HEK293 (cell line): Measurements from ENCODE around the gene ZNF730.

Experiments
- ATF2 ChIP-seq: fragments of 450-650 bp; formaldehyde crosslinking; IDR thresholded peaks from 2 replicates; pipeline ENCODE4 v1.5.1; 2016; ENCODE audit warnings: missing biosample characterization, missing genetic modification characterization, low read depth
- CTCF ChIP-seq: fragments of 450-650 bp; formaldehyde crosslinking; IDR thresholded peaks from 2 replicates; pipeline ENCODE4 v1.5.1; 2016; ENCODE audit warnings: missing biosample characterization, missing genetic modification characterization
- GLIS1 ChIP-seq: fragments of 450-650 bp; formaldehyde crosslinking; IDR thresholded peaks from 2 replicates; pipeline ENCODE4 v1.5.1; 2016; ENCODE audit warnings: missing biosample characterization, missing genetic modification characterization
- REST ChIP-seq: fragments of 450-650 bp; formaldehyde crosslinking; IDR thresholded peaks from 2 replicates; pipeline ENCODE4 v1.5.1; 2016; ENCODE audit warnings: missing biosample characterization, missing genetic modification characterization
- ZFP69B ChIP-seq: fragments of 450-650 bp; formaldehyde crosslinking; IDR thresholded peaks from 2 replicates; pipeline ENCODE4 v1.5.1; 2016; ENCODE audit warnings: missing biosample characterization, missing genetic modification characterization
- ZNF148 ChIP-seq: fragments of 450-650 bp; formaldehyde crosslinking; IDR thresholded peaks from 2 replicates; pipeline ENCODE4 v1.5.0; 2017; ENCODE audit warnings: missing biosample characterization, missing genetic modification characterization, borderline replicate concordance

GRCh38 chr19:23183251-23183650, 66.4 kb downstream of the ZNF730 start:
- TF ChIP-seq CTCF (tag by site-specific recombination) (no peak), REST (tag by site-specific recombination) (no peak), ZNF148 (no peak), ATF2 (tag by site-specific recombination) (no peak), GLIS1 (tag by site-specific recombination) (no peak), ZFP69B (tag by site-specific recombination) (no peak)
